OCI-LY1 (cell line): ENCODE results near the gene STRIP1.

Experiments used
- H2AFZ ChIP-seq: fragments of 200-600 bp; sonication (generic), shearing (Covaris generic); 2 replicates; pipeline ENCODE4 v1.6.0; 2014; ENCODE audit warnings: antibody characterized with exemption, mild to moderate bottlenecking, low read length
- H3F3A ChIP-seq: fragments of 200-600 bp; sonication (generic), shearing (Covaris generic); 2 replicates; pipeline ENCODE4 v1.6.0; 2014; ENCODE audit warnings: mild to moderate bottlenecking, antibody characterized with exemption, low read length, moderate library complexity; ENCODE audit not compliant: insufficient read depth
- H3K27ac ChIP-seq: fragments of 200-600 bp; sonication (generic); 2 replicates; pipeline ENCODE4 v1.5.1; 2014; ENCODE audit warnings: low read length, mixed run types, mild to moderate bottlenecking, low read depth; ENCODE audit not compliant: poor library complexity, severe bottlenecking
- H3K27me3 ChIP-seq: fragments of 200-600 bp; sonication (generic); 2 replicates; pipeline ENCODE4 v1.6.0; 2014; ENCODE audit warnings: antibody characterized with exemption, mild to moderate bottlenecking, low read length, moderate library complexity; ENCODE audit not compliant: insufficient read depth
- H3K36me3 ChIP-seq: fragments of 200-600 bp; sonication (generic); 2 replicates; pipeline ENCODE4 v1.6.1; 2014; ENCODE audit warnings: mild to moderate bottlenecking, antibody characterized with exemption, low read length, moderate library complexity, mixed read lengths; ENCODE audit not compliant: insufficient read depth
- H3K4me1 ChIP-seq: fragments of 200-600 bp; sonication (generic); 2 replicates; pipeline ENCODE4 v1.5.1; 2014; ENCODE audit warnings: mild to moderate bottlenecking, low read length, moderate library complexity; ENCODE audit not compliant: insufficient read depth, severe bottlenecking
- H3K4me2 ChIP-seq: fragments of 200-600 bp; sonication (generic), shearing (Covaris generic); 2 replicates; pipeline ENCODE4 v1.6.1; 2014; ENCODE audit warnings: low read length
- H3K4me3 ChIP-seq: fragments of 200-600 bp; sonication (generic); 2 replicates; pipeline ENCODE4 v1.5.1; 2014; ENCODE audit warnings: low read length, low read depth, mild to moderate bottlenecking, mixed read lengths; ENCODE audit not compliant: poor library complexity, severe bottlenecking
- H3K79me2 ChIP-seq: fragments of 200-600 bp; shearing (Covaris generic); 2 replicates; pipeline ENCODE4 v1.6.1; 2016; ENCODE audit warnings: mixed run types, low read length, mixed read lengths; ENCODE audit not compliant: insufficient read depth
- H3K9ac ChIP-seq: fragments of 200-600 bp; sonication (generic), shearing (Covaris generic); 2 replicates; pipeline ENCODE4 v1.6.1; 2014; ENCODE audit warnings: mild to moderate bottlenecking, low read length, mixed read lengths
- H3K9me2 ChIP-seq: fragments of 200-600 bp; sonication (generic), shearing (Covaris generic); 2 replicates; pipeline ENCODE4 v1.6.1; 2014; ENCODE audit warnings: low read depth, mild to moderate bottlenecking, low read length, mixed read lengths
- H3K9me3 ChIP-seq: fragments of 200-600 bp; shearing (Covaris generic); 2 replicates; pipeline ENCODE4 v1.6.1; 2014; ENCODE audit warnings: low read length, mixed read lengths
- H4K20me1 ChIP-seq: fragments of 200-600 bp; sonication (generic), shearing (Covaris generic); 2 replicates; pipeline ENCODE4 v1.6.0; 2016; ENCODE audit warnings: mild to moderate bottlenecking, low read length; ENCODE audit not compliant: insufficient read depth
- EZH2 ChIP-seq: fragments of 200-600 bp; sonication (generic), shearing (Covaris generic); IDR thresholded peaks from 2 replicates; pipeline ENCODE4 v1.8.0; 2017; ENCODE audit warnings: borderline replicate concordance, mixed run types, mild to moderate bottlenecking, antibody characterized with exemption, low read length, moderate library complexity, mixed read lengths
- TF ChIP-seq, protein P1 (sequence below): fragments of 200-600 bp; sonication (generic), shearing (Covaris generic); IDR thresholded peaks from 2 replicates; pipeline ENCODE4 v1.5.1; 2017; ENCODE audit warnings: mild to moderate bottlenecking, antibody characterized with exemption, low read length, moderate library complexity, mixed read lengths

The STRIP1 gene

DNA sequence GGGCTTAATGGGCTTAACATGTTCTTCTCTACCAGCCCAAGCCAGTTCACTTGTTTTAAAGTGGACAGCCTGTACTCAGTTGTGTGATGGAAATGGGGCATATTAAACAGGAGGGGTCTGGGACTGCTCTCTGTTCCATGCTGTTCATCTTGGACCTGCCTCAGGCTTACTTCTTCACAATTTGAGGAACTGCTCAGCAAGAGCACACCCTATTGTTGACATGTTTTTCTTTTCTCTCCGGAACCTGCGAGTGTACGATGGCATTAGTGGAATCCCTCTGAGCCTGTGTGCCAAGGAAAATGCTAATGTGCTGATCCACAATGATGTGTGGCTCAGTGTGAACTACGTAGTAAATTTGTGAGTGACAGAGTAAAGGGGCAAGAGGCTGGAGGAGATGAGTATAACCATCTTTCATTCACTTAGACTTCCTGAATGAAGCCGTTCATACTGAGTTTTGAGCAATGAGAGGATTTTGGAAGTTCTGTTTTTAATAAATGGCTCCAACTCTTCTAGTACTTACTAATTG lies 43.0 kb upstream of the STRIP1 start:
- no peaks in the 10 kb centered on the region for H3K9me2 ChIP-seq
- H3K79me2 ChIP-seq = peaks cover 4% of the 10 kb centered on the region; the same call in 1 of the 2 replicates
- H3K4me1 ChIP-seq = peaks cover 12% of the 10 kb centered on the region
- no peak overlapping the region for H3K27ac ChIP-seq
- H3K4me3 ChIP-seq = no peak overlapping the region
- H4K20me1 ChIP-seq = no peaks in the 10 kb centered on the region
- no peaks in the 10 kb centered on the region for H3F3A ChIP-seq
- no peak overlapping the region for H3K4me2 ChIP-seq
- H3K27me3 ChIP-seq = no peaks in the 10 kb centered on the region
- H3K9ac ChIP-seq = no peak overlapping the region
- H3K36me3 ChIP-seq = no peaks in the 10 kb centered on the region; the same call in 1 of the 2 replicates
- no peak for TF ChIP-seq EZH2
- TF ChIP-seq, protein P1, sequence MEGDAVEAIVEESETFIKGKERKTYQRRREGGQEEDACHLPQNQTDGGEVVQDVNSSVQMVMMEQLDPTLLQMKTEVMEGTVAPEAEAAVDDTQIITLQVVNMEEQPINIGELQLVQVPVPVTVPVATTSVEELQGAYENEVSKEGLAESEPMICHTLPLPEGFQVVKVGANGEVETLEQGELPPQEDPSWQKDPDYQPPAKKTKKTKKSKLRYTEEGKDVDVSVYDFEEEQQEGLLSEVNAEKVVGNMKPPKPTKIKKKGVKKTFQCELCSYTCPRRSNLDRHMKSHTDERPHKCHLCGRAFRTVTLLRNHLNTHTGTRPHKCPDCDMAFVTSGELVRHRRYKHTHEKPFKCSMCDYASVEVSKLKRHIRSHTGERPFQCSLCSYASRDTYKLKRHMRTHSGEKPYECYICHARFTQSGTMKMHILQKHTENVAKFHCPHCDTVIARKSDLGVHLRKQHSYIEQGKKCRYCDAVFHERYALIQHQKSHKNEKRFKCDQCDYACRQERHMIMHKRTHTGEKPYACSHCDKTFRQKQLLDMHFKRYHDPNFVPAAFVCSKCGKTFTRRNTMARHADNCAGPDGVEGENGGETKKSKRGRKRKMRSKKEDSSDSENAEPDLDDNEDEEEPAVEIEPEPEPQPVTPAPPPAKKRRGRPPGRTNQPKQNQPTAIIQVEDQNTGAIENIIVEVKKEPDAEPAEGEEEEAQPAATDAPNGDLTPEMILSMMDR = no peak
- H2AFZ ChIP-seq = no peak overlapping the region
- no peaks in the 10 kb centered on the region for H3K9me3 ChIP-seq

DNA sequence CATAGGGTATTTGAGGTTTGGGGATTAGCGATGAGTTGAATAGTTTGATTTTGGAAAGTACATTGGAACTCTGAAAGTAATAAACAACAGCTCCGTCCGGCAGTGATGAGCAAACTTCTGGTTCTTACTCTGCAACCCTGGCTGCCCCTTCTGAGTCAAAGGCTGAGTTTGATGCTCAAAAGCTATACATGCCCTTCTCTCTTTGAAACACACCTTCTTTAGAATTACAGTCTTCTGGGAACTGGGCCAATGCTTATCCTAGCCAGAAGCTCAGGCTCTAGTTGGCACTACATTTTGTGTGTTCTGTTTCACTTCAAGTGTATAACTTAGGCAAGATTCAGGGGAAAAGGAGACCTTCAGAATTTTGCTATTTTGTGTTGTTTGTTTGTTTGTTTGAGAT lies 40.5 kb upstream of the STRIP1 start:
- Histone ChIP-seq H3K36me3 (no peaks in the 10 kb centered on the region; the same call in 1 of the 2 replicates), H3K27ac (no peak overlapping the region), H3K27me3 (no peaks in the 10 kb centered on the region), H3K9me3 (no peaks in the 10 kb centered on the region), H3K4me1 (peaks cover 6% of the 10 kb centered on the region), H3K4me2 (no peak overlapping the region), H4K20me1 (no peaks in the 10 kb centered on the region), H3K9ac (no peak overlapping the region), H3K9me2 (no peaks in the 10 kb centered on the region), H3F3A (no peaks in the 10 kb centered on the region), H3K4me3 (no peak overlapping the region), H2AFZ (no peak overlapping the region), H3K79me2 (no peaks in the 10 kb centered on the region; the same call in 1 of the 2 replicates)
- TF ChIP-seq, protein P1 = no peak
- TF ChIP-seq EZH2 = no peak

DNA sequence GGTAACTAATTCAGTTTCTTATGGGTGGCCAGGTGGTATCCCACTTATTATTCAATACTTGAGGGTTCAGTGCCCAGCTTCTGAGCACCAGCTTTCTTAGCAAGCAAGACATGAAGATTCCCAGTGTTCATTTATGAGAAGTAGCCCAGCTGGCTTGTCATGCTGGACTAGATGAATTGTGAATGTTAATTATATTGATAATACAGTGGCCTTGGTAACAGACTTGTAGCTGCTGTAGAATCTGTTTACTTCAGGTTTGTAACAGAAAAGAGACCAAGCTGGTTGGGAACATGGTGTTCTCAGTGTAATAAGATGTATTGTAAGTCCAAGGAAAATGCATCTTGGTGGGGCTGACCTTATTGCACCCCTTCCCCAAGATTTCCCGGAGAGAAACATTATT lies 39.8 kb upstream of the STRIP1 start:
- TF ChIP-seq EZH2 = no peak
- TF ChIP-seq, protein P1 = no peak
- Histone ChIP-seq H3K27ac (no peak overlapping the region), H3K36me3 (no peaks in the 10 kb centered on the region; the same call in 1 of the 2 replicates), H3K4me1 (peaks cover 6% of the 10 kb centered on the region), H4K20me1 (no peaks in the 10 kb centered on the region), H3K27me3 (no peaks in the 10 kb centered on the region), H2AFZ (no peak overlapping the region), H3K9me2 (no peaks in the 10 kb centered on the region), H3K4me2 (no peak overlapping the region), H3F3A (no peaks in the 10 kb centered on the region), H3K9me3 (no peaks in the 10 kb centered on the region), H3K4me3 (no peak overlapping the region), H3K9ac (no peak overlapping the region), H3K79me2 (no peaks in the 10 kb centered on the region; the same call in 1 of the 2 replicates)
